GM19025 (cell line): ENCODE results near the gene SLC5A1.
"Not testable (repeated sequence)": the region's sequence is repeated elsewhere in the genome, so short reads cannot be mapped to it uniquely, and the experiment has no call there.

Experiments
- ATAC-seq: cut with Tn5 transposase; IDR thresholded peaks from one replicate; pipeline ENCODE4 v1.9.1; 2021; ENCODE audit warnings: mild to moderate bottlenecking, low read depth, moderate library complexity; ENCODE audit not compliant: unreplicated experiment

Gene SLC5A1

GRCh38 chr22:32083814-32084213, 40.8 kb downstream of the SLC5A1 start:
- ATAC-seq = no peak

- no peak for ATAC-seq
These were observed 45.0 kb downstream of the SLC5A1 start for GRCh38 chr22:32088084-32088483.

DNA sequence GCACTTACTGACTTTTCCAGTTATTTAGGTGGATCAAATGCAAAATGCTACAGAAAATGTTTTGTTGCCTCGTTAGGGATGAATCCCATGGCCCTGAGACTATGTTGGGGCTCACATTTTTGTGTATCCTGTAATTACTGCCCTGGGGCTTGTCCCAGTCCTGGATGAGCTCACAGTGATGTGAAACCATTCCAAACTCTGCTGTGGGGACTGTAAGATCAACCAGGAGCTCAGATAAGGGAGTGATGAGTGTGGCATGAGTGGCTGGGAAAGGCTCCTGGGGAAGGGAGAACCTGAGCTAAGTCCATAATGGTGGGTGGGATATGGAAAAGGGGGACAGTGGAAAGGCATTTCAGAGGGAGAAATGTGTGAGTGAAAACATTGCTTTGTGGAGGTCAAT, 54.0 kb downstream of the SLC5A1 start:
- ATAC-seq = no peak

DNA sequence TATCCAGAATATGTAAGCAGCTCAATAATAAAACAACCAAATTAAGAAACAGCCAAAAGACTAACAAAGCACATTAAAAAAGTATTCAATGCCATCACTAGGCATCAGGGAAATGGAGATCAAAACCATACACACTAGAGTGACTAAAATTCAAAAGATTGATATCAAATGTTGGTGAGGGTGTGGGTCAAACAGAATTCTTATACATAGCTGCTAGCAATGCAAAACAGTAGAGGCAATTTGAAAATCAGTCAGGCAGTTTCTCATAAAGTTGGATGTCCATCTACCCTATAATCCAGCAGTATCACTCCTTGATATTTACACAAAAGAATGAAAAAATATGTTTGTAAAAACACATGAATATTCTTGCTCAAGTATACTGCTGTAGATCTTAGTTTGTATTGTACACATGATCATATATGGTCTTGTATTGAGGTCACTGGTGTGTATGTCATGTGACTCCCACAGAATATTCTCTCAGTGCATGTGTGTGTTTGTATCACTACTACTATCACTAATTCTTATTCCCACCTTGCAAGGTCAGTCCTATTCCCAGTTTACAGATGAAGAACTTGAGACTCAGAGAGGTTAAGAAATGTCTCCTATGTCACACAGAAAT, 54.9 kb downstream of the SLC5A1 start:
- ATAC-seq = no peak

- ATAC-seq = no peak
These were observed 57.6 kb downstream of the SLC5A1 start for GRCh38 chr22:32100711-32101110.

GRCh38 chr22:32103658-32104315, 60.7 kb downstream of the SLC5A1 start:
- no peak for ATAC-seq

DNA sequence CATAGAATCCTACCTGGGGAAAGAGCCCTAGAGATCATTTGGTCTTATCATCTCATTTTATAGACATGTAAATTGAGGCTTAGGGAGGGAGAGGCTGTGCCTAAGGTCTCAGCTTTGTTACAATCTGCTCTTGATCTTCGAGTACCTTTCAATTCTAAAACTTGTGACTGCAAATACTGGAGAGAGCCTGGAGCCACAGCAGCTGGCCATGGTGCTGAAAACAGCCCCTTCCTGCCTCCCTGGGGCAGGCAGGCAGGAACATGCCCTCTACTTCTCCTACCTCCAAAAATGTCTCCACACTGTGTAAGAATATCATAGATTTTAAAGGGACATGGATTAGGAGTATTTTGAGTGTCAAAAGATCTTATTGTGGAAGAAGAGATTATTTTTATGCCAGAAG, 63.9 kb downstream of the SLC5A1 start:
- no peak for ATAC-seq

DNA sequence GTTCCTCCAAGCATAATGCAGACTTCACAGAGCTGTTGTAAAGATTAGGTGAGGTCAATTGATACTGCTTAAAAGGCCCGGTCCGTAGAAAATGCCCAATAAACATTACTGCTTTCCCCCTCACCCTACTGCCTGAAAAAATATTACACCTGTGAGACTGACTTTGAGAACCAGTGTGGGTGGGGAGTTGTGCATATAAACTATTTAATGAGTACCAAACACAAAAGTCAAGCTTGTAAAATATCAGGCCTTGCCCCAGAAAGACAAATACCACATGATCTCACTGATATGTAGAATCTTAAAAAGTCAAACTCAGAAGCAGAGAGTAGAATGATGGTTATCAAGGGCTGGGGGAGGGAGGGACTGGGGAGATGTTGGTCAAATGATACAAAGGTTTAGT, 69.3 kb downstream of the SLC5A1 start:
- ATAC-seq = no peak

DNA sequence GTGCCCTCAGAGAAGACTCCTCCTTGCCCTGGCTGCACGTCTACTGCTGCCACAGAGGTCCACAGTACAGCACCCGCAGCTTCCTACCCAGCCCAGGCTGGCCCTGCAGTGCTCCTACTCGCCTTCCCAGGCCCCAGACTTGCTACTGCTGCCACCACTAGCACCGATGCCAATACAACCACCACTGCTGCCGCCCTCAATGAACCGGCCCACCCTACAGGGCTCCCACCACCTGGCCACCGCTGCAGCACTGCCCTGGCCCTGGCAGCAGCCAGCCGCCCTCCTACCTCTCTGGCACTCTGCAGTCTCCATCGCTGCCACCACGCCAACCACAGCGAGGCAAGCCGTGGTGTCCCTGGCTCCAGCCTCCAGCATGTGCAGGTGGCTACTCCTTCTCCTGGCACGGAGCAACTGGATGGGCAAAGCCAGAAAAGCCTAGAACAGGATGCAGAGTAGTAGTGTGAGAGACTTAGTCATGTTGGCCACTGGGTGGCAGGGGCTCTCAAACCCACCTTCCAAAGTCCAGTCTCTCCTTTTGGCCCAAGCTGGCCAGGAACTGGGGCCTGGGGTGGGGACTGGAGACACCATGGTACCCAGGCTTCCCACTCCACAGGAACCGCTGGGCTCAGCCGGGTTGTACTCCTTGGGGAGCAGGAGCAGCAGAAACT, 76.6 kb downstream of the SLC5A1 start:
- ATAC-seq = no peak

- ATAC-seq = no peak
These were observed 77.5 kb downstream of the SLC5A1 start for GRCh38 chr22:32120603-32121002.

- ATAC-seq = no peak
These were observed 79.8 kb downstream of the SLC5A1 start for GRCh38 chr22:32122899-32123298.

DNA sequence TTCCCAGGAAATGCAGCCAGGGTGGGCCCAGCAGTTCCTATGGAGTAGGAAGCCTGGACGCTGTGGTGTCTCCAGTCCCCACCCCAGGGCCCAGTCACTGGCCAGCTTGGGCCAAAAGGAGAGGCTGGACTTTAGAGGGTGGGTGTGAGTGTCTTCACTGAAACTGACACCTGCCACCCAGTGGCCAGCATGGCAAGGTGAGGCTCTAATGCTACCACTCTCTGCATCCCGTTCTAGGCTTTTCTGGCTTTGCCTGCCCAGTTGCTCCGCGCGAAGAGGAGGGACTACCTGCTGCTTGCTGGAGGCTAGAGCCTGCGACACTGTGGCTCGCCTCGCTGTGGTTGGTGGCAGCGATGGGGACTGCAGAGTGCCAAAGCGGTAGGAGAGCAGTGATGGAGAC, 80.6 kb downstream of the SLC5A1 start:
- no peak for ATAC-seq

- no peak for ATAC-seq
These were observed 84.8 kb downstream of the SLC5A1 start for GRCh38 chr22:32127904-32128303.

GRCh38 chr22:32130464-32130863, 87.4 kb downstream of the SLC5A1 start:
- ATAC-seq = no peak

DNA sequence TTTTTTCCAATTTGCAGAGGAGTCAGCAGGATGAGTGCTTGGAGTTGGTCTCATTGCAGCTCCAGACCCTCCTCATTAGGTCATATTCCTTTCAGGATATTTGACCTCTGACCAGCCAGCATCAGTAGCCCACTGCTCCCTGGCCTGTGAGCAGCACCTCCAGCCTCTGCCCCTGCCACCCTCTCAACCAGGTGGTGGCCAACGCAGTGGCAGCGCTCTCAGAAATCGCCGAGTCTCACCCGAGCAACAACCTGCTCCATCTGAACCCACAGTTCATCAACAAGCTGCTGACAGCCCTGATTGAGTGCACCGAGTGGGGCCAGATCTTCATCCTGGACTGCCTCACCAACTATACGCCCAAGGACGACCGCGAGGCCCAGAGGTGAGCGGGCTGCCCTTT, 89.1 kb downstream of the SLC5A1 start:
- no peak for ATAC-seq

DNA sequence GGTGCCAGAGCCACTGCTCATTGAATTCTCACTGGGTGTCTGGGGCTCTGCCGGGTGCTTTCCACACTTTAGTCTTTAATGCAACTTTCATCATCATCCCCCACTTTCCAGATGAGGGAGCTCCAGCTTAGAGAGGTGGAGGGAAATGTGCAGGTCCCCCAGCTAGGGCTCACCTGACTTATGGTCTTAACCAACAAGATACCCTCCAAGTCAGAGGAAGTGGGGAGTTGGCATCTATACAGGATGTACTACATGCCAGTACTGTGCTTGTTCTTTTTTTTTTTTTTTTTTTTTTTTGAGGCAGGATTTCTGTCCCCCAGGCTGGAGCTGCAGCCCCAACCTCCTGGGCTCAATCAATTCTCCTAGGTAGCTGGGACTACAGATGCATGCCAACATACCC, 89.7 kb downstream of the SLC5A1 start:
- ATAC-seq = no peak

DNA sequence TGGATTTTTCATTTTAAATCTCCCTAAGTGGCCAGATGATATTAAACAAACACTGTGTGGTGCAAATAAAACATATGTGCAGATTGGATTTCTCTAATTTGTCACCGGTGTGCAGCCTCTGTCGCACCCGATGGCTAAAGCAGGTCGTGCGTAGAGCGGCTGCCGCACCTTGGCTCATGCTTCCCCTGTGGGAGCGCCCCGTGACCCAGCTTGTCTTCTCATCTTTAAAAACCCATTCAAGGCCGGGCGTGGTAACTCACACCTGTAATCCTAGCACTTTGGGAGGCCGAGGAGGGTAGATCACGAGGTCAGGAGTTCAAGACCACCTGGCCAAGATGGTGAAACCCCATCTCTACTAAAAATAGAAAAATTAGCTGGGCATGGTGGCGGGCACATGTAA, 91.7 kb downstream of the SLC5A1 start:
- not testable (repeated sequence) for ATAC-seq

DNA sequence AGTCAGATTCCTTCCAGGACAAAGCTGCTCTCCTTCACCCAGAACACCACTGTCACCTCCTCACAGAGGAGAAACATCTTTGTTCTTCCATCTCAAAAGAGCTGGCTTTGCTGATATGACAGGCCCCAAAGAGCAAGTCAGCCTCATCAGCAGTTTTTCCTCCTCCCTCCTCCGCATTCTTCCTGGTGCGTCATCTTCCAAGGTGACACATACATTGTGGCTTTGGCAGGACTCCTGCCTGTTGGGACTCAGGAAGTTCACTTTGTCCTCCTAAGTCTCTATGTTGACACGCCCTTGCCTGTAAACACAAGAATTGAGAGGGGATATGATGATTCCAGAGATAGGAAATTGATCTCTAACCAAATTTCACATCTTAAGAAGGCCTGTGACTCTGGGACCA, 92.9 kb downstream of the SLC5A1 start:
- not testable (repeated sequence) for ATAC-seq

- not testable (repeated sequence) for ATAC-seq
These were observed 93.8 kb downstream of the SLC5A1 start for GRCh38 chr22:32136881-32137280.

GRCh38 chr22:32137731-32138324, 94.8 kb downstream of the SLC5A1 start:
- ATAC-seq = not testable (repeated sequence)

DNA sequence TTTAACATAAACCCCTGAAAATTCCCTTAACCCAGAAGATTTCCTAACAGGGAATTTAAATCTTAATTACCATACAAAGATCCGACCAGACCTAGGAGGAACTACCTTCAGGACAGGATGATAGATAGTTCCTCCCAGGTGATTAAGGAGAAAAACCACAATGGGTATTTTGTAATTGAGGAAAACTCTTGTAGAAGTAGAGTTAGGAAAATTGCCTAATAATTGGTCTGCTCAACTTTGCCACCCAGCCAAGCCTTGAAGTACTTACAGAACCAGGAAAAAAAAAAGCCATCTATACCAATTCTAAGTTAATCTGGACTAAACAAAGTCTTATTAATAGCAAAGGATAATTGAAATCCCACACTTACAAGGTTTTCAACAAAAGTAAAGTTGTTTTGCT, 95.5 kb downstream of the SLC5A1 start:
- ATAC-seq = not testable (repeated sequence)
